Endothelial cell of umbilical vein (primary cell): ENCODE results near the gene SLIT1. TPM values are rescaled to one million over a fixed set of nuclear protein-coding genes. Genes with fewer than 3 reads are reported as not detected.

Experiments used
- BruUV-seq: library from RNA; stranded (reverse); fragments of 400-500 nt; replicated peaks from 2 replicates; lab custom pipeline; 2021; lab: Mats Ljungman, UMichigan
- CTCF ChIA-PET: fragments of 300-600, 350-600 bp; sonication (Branson Sonifier 250); formaldehyde crosslinking; loops from one replicate; lab custom pipeline; 2021; ENCODE audit warnings: antibody characterized with exemption, inconsistent platforms; lab: Charles Lee
- POLR2A ChIA-PET: fragments of 300-600, 350-600 bp; sonication (Branson Sonifier 250); formaldehyde crosslinking; loops from one replicate; lab custom pipeline; 2021; ENCODE audit warnings: antibody characterized with exemption, inconsistent platforms; lab: Charles Lee
- DNase-seq: peaks from one replicate; pipeline ENCODE4 v3.0.0-alpha.2; 2011; ENCODE audit warnings: low read depth, low spot score
- FAIRE-seq: peaks from 2 replicates; lab custom pipeline; 2011; peaks lifted over from hg19 to GRCh38; lab: Jason Lieb, UNC
- H2AFZ ChIP-seq: 2 replicates; pipeline ENCODE4 v1.6.0; 2012; ENCODE audit warnings: low read depth, low read length, control low read depth, inconsistent platforms
- H3K27ac ChIP-seq: 2 replicates; pipeline ENCODE4 v1.5.1; 2011; ENCODE audit warnings: low read depth, mild to moderate bottlenecking, control low read depth, low read length, moderate library complexity; ENCODE audit not compliant: insufficient read depth
- H3K27me3 ChIP-seq, 2 experiments: 2 replicates each; pipeline versions ENCODE4 v1.6.0 to v1.6.1; 2011; ENCODE audit warnings: low read length in 2 of 2, mixed read lengths in 1 of 2; ENCODE audit not compliant: control insufficient read depth in 2 of 2, insufficient read depth in 2 of 2
- H3K36me3 ChIP-seq, 2 experiments: 2 replicates in 1 of 2; 3 replicates in 1 of 2; pipeline ENCODE4 v1.5.1; 2011; ENCODE audit warnings: low read length in 2 of 2, mild to moderate bottlenecking in 1 of 2, moderate library complexity in 1 of 2; ENCODE audit not compliant: control insufficient read depth in 2 of 2, insufficient read depth in 2 of 2; ENCODE audit errors: extremely low read depth in 1 of 2
- H3K4me1 ChIP-seq: 3 replicates; pipeline ENCODE4 v1.5.1; 2011; ENCODE audit warnings: mild to moderate bottlenecking, low read length; ENCODE audit not compliant: control insufficient read depth, insufficient read depth; ENCODE audit errors: extremely low read depth
- H3K4me2 ChIP-seq: 2 replicates; pipeline ENCODE4 v1.6.1; 2011; ENCODE audit warnings: low read length, control low read depth, mixed read lengths; ENCODE audit not compliant: insufficient read depth
- H3K4me3 ChIP-seq, 3 experiments: fragments of 200-600 bp in 1 of 3; sonication (generic), shearing (Covaris generic) in 1 of 3; replicated peaks in 1 of 3; 2 replicates each; pipeline ENCODE4 v1.5.1; 2011 to 2016; ENCODE audit warnings: control low read depth in 3 of 3, low read length in 3 of 3, mild to moderate bottlenecking in 2 of 3, inconsistent platforms in 1 of 3, low read depth in 1 of 3, moderate library complexity in 1 of 3; ENCODE audit not compliant: insufficient read depth in 1 of 3
- H3K79me2 ChIP-seq: 2 replicates; pipeline ENCODE4 v1.6.0; 2012; ENCODE audit warnings: low read length, inconsistent platforms; ENCODE audit not compliant: control insufficient read depth, insufficient read depth
- H3K9ac ChIP-seq: replicated peaks from 2 replicates; pipeline ENCODE3; 2011; ENCODE audit warnings: low read length, control low read depth; ENCODE audit not compliant: insufficient read depth; ENCODE audit errors: extremely low read depth
- H3K9me1 ChIP-seq: replicated peaks from 3 replicates; pipeline ENCODE4 v1.6.0; 2011; ENCODE audit warnings: mild to moderate bottlenecking, low read length; ENCODE audit not compliant: control insufficient read depth, insufficient read depth; ENCODE audit errors: extremely low read depth
- H3K9me3 ChIP-seq: replicated peaks from 2 replicates; pipeline ENCODE4 v1.5.1; 2012; ENCODE audit warnings: low read length, inconsistent platforms; ENCODE audit not compliant: control insufficient read depth, insufficient read depth
- H4K20me1 ChIP-seq: replicated peaks from 2 replicates; pipeline ENCODE3; 2011; ENCODE audit warnings: mild to moderate bottlenecking, low read length; ENCODE audit not compliant: control insufficient read depth, insufficient read depth; ENCODE audit errors: extremely low read depth
- CTCF ChIP-seq, 2 donors: IDR thresholded peaks; 1 replicate in 1 of 2; 2 replicates in 1 of 2; pipeline ENCODE4 v1.5.1; 2011; ENCODE audit warnings: low read length in 2 of 2, mild to moderate bottlenecking in 2 of 2, moderate library complexity in 2 of 2, control low read depth in 1 of 2, inconsistent platforms in 1 of 2, low read depth in 1 of 2; ENCODE audit not compliant: insufficient read depth in 1 of 2; ENCODE audit errors: extremely low read depth in 1 of 2
- EZH2 ChIP-seq: IDR thresholded peaks from 2 replicates; pipeline ENCODE4 v1.6.1; 2012; ENCODE audit warnings: borderline replicate concordance, low read depth, mild to moderate bottlenecking, moderate library complexity, low read length, inconsistent platforms; ENCODE audit not compliant: severe bottlenecking
- FOS ChIP-seq: IDR thresholded peaks from 2 replicates; pipeline ENCODE4 v1.6.1; 2011; ENCODE audit warnings: mild to moderate bottlenecking, low read length, moderate library complexity, borderline replicate concordance; ENCODE audit not compliant: insufficient read depth
- GATA2 ChIP-seq: IDR thresholded peaks from 2 replicates; pipeline ENCODE4 v1.7.0; 2011; ENCODE audit warnings: low read depth, mild to moderate bottlenecking, moderate library complexity, mixed read lengths, low read length; ENCODE audit not compliant: insufficient read length, insufficient read depth
- JUN ChIP-seq: IDR thresholded peaks from 2 replicates; pipeline ENCODE4 v1.6.1; 2011; ENCODE audit warnings: borderline replicate concordance, low read depth; ENCODE audit not compliant: insufficient read length, insufficient read depth
- MAX ChIP-seq: IDR thresholded peaks from 2 replicates; pipeline ENCODE4 v1.6.1; 2011; ENCODE audit not compliant: insufficient read depth, insufficient read length
- MYC ChIP-seq: IDR thresholded peaks from one replicate; pipeline ENCODE4 v1.6.1; 2011; ENCODE audit warnings: mild to moderate bottlenecking, low read depth, low read length
- POLR2A ChIP-seq: IDR thresholded peaks from 2 replicates; pipeline ENCODE4 v1.6.1; 2012; ENCODE audit warnings: low read depth, mild to moderate bottlenecking, control low read depth, low read length
- POLR2AphosphoS5 ChIP-seq: IDR thresholded peaks from 2 replicates; pipeline ENCODE4 v1.6.1; 2012; ENCODE audit warnings: low read depth, mild to moderate bottlenecking, control low read depth, low read length, moderate library complexity; ENCODE audit not compliant: insufficient read depth
- dilution Hi-C: fragments of 300-500 bp; cut with MboI; formaldehyde crosslinking; loops from one replicate; pipeline ENCODE4 v1.15.0; 2019; ENCODE audit warnings: low sequenced_read_pairs; ENCODE audit not compliant: extremely low pct_ligation_motif_present
- intact Hi-C: fragments of 100-400 bp; cut with micrococcal nuclease; formaldehyde crosslinking; loops from one replicate; pipeline ENCODE4 v1.10.0; 2022
- polyA plus RNA-seq, 4 experiments: library from polyadenylated mRNA; depleted of rRNA in 3 of 4; stranded (reverse) in 3 of 4; unstranded in 1 of 4; fragments of >200 nt; gene quantifications; 2 replicates each; pipeline versions ENCODE4 v1.2.1 to v1.2.3, GENCODE V29; 2011 to 2012; ENCODE audit warnings: missing spikeins in 1 of 4
- total RNA-seq: library from RNA; stranded (reverse); gene quantifications from 2 replicates; pipeline ENCODE4 v1.2.3, GENCODE V29; 2021

SLIT1 gene
- total and polyA plus RNA-seq, 2 donors (not counting 3 experiments of a cell fraction or from before 2014, with no cell fraction given) = 0.04 to 0.20 TPM

GRCh38 chr10:97015240-97015639, 170.5 kb downstream of the SLIT1 start:
- Histone ChIP-seq H4K20me1 (no peaks in the 10 kb centered on the region), H3K9ac (no peak overlapping the region), H3K9me1 (no peaks in the 10 kb centered on the region), H3K27ac (no peak overlapping the region), H3K79me2 (no peaks in the 10 kb centered on the region), H2AFZ (no peak overlapping the region), H3K4me1 (no peaks in the 10 kb centered on the region), H3K4me3 (no peak overlapping the region), H3K27me3 (no peaks in the 10 kb centered on the region), H3K4me2 (no peak overlapping the region), H3K9me3 (no peaks in the 10 kb centered on the region), H3K36me3 (no peaks in the 10 kb centered on the region)
- FAIRE-seq = no peak
- dilution Hi-C loops (no loop called here), intact Hi-C loops (no loop called here)
- DNase-seq = no peak
- TF ChIP-seq MAX (no peak), MYC (no peak), GATA2 (no peak), JUN (no peak), POLR2A (no peak), POLR2AphosphoS5 (no peak), EZH2 (no peak), CTCF (IDR thresholded peaks at IDR 0.05; ENCODE audit: extremely low read depth in 1 of 2, insufficient read depth in 1 of 2, low read depth in 1 of 2, low read length in 2 of 2) (no peak), FOS (no peak)
- ChIA-PET CTCF (interaction anchor here (3.5 kb wide), 1 partner anchor 10 kb away, joined by 22 read pairs; no protein-coding TSS in a partner anchor), POLR2A (no interaction called here)
- BruUV-seq = no TSS peak
